K562 (cell line): ENCODE data around the gene OR2V1. TPM values are rescaled to one million over a fixed set of nuclear protein-coding genes. Genes with fewer than 3 reads are reported as not detected.
A peak's percentile ranks its signal among the peaks of the same experiment; 100 is the strongest.

Experiments used
- ATF1 ChIP-seq, 2 experiments: fragments of 450-650 bp in 1 of 2; IDR thresholded peaks; 2 replicates each; pipeline ENCODE4 v1.6.1; 2016; ENCODE audit warnings: missing compliant biosample characterization in 1 of 2, missing genetic modification characterization in 1 of 2
- CREB1 ChIP-seq, 2 experiments: sonication (generic) in 1 of 2; formaldehyde crosslinking in 1 of 2; IDR thresholded peaks; 2 replicates each; pipeline versions ENCODE4 v1.6.1 to v1.8.0; 2012 to 2022; ENCODE audit warnings: inconsistent platforms in 1 of 2, mild to moderate bottlenecking in 1 of 2, missing genetic modification reagents in 1 of 2, moderate library complexity in 1 of 2
- CXXC5 ChIP-seq: fragments of 250-450 bp; sonication (Bioruptor Pico); IDR thresholded peaks from 2 replicates; pipeline ENCODE4 v1.8.0; 2022; ENCODE audit warnings: inconsistent platforms, mild to moderate bottlenecking, moderate library complexity
- DPF2 ChIP-seq: fragments of 450-650 bp; IDR thresholded peaks from 2 replicates; pipeline ENCODE4 v1.6.1; 2016
- ELF1 ChIP-seq: fragments of 200-800 bp; sonication (Bioruptor generic); IDR thresholded peaks from 2 replicates; pipeline ENCODE4 v1.6.1; 2016; ENCODE audit warnings: missing genetic modification characterization, missing compliant biosample characterization
- MEIS2 ChIP-seq: fragments of 450-650 bp; IDR thresholded peaks from 2 replicates; pipeline ENCODE4 v1.6.1; 2014; ENCODE audit warnings: mild to moderate bottlenecking; ENCODE audit not compliant: partially characterized antibody
- polyA plus RNA-seq, 8 experiments: library from polyadenylated mRNA; depleted of rRNA in 4 of 8; stranded (reverse) in 5 of 8; unstranded in 3 of 8; fragments of >200 nt; fragmentation: Nextera tagmentation in 2 of 8; fragmentation: Illumina TruSeq in 1 of 8; extraction: Ambion mirVana in 2 of 8; extraction: Trizol in 1 of 8; gene quantifications; 2 replicates each; pipeline versions ENCODE4 v1.2.1 to v1.2.3, GENCODE V29; 2011 to 2014; ENCODE audit warnings: inconsistent platforms in 1 of 8, missing spikeins in 1 of 8
- total RNA-seq, 7 experiments: library from RNA; depleted of rRNA in 6 of 7; stranded (reverse); fragments of >200 nt in 6 of 7; fragmentation: Illumina TruSeq in 2 of 7; extraction: Trizol in 2 of 7; gene quantifications; 2 replicates each; pipeline versions ENCODE4 v1.2.1 to v1.2.3, GENCODE V29; 2011 to 2021; ENCODE audit warnings: low replicate concordance in 1 of 7
- TF ChIP-seq, protein P1 (sequence below): fragments of 450-650 bp; IDR thresholded peaks from 2 replicates; pipeline ENCODE4 v1.6.1; 2016; ENCODE audit warnings: mild to moderate bottlenecking, moderate library complexity
- TF ChIP-seq, protein P2 (sequence below): fragments of 450-650 bp; formaldehyde crosslinking; IDR thresholded peaks from 2 replicates; pipeline ENCODE4 v1.4.0; 2020; ENCODE audit warnings: mild to moderate bottlenecking, moderate library complexity
- TF ChIP-seq, protein P3 (sequence below): fragments of 250-450 bp; sonication (Bioruptor Pico); IDR thresholded peaks from 2 replicates; pipeline ENCODE4 v1.4.0; 2020; ENCODE audit warnings: mild to moderate bottlenecking, moderate library complexity
- TF ChIP-seq, protein P4 (sequence below), 2 experiments: fragments of 250-450 bp in 1 of 2; fragments of 450-650 bp in 1 of 2; sonication (Bioruptor Pico) in 1 of 2; IDR thresholded peaks; 2 replicates each; pipeline versions ENCODE4 v1.6.1 to v1.8.0; 2016 to 2021; ENCODE audit warnings: mild to moderate bottlenecking in 2 of 2, moderate library complexity in 2 of 2, missing compliant biosample characterization in 1 of 2, missing genetic modification characterization in 1 of 2

Gene OR2V1
- total and polyA plus RNA-seq, 9 of the 15 experiments (the other 6 are each of a cell fraction or from before 2014, with no cell fraction given): 0.04 to 0.28 (median 0.15) TPM; not detected in 5

DNA sequence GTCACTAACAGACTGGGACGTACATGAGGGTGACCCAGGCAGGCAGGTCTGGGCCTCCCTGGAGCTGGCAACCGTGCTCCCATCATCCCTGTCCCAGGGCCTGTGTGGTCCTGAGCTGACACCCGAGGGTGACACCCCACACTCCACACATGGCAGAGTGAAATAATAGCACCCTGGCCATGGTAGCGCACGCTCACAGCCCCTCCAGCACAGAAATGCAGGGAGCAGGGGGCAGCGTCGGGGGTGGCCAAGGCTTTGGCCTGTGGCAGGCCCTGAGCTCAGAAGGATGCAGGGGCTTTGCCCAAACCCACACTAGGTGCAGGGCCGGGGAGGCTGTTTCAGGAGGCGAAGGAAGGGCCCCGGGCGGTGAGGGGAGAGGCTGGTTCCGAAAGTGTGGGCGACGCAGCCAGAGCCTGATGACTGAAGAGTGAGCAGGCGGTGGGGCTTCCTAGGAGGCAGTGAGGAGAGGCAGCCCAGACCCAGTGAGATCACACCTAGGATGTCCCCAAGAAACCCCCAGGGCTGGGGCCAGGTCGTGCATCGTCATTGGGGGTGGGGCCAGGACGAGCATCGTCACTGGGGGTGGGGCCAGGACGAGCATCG, 29.3 kb upstream of the OR2V1 start (continued):
- TF ChIP-seq, protein P1, sequence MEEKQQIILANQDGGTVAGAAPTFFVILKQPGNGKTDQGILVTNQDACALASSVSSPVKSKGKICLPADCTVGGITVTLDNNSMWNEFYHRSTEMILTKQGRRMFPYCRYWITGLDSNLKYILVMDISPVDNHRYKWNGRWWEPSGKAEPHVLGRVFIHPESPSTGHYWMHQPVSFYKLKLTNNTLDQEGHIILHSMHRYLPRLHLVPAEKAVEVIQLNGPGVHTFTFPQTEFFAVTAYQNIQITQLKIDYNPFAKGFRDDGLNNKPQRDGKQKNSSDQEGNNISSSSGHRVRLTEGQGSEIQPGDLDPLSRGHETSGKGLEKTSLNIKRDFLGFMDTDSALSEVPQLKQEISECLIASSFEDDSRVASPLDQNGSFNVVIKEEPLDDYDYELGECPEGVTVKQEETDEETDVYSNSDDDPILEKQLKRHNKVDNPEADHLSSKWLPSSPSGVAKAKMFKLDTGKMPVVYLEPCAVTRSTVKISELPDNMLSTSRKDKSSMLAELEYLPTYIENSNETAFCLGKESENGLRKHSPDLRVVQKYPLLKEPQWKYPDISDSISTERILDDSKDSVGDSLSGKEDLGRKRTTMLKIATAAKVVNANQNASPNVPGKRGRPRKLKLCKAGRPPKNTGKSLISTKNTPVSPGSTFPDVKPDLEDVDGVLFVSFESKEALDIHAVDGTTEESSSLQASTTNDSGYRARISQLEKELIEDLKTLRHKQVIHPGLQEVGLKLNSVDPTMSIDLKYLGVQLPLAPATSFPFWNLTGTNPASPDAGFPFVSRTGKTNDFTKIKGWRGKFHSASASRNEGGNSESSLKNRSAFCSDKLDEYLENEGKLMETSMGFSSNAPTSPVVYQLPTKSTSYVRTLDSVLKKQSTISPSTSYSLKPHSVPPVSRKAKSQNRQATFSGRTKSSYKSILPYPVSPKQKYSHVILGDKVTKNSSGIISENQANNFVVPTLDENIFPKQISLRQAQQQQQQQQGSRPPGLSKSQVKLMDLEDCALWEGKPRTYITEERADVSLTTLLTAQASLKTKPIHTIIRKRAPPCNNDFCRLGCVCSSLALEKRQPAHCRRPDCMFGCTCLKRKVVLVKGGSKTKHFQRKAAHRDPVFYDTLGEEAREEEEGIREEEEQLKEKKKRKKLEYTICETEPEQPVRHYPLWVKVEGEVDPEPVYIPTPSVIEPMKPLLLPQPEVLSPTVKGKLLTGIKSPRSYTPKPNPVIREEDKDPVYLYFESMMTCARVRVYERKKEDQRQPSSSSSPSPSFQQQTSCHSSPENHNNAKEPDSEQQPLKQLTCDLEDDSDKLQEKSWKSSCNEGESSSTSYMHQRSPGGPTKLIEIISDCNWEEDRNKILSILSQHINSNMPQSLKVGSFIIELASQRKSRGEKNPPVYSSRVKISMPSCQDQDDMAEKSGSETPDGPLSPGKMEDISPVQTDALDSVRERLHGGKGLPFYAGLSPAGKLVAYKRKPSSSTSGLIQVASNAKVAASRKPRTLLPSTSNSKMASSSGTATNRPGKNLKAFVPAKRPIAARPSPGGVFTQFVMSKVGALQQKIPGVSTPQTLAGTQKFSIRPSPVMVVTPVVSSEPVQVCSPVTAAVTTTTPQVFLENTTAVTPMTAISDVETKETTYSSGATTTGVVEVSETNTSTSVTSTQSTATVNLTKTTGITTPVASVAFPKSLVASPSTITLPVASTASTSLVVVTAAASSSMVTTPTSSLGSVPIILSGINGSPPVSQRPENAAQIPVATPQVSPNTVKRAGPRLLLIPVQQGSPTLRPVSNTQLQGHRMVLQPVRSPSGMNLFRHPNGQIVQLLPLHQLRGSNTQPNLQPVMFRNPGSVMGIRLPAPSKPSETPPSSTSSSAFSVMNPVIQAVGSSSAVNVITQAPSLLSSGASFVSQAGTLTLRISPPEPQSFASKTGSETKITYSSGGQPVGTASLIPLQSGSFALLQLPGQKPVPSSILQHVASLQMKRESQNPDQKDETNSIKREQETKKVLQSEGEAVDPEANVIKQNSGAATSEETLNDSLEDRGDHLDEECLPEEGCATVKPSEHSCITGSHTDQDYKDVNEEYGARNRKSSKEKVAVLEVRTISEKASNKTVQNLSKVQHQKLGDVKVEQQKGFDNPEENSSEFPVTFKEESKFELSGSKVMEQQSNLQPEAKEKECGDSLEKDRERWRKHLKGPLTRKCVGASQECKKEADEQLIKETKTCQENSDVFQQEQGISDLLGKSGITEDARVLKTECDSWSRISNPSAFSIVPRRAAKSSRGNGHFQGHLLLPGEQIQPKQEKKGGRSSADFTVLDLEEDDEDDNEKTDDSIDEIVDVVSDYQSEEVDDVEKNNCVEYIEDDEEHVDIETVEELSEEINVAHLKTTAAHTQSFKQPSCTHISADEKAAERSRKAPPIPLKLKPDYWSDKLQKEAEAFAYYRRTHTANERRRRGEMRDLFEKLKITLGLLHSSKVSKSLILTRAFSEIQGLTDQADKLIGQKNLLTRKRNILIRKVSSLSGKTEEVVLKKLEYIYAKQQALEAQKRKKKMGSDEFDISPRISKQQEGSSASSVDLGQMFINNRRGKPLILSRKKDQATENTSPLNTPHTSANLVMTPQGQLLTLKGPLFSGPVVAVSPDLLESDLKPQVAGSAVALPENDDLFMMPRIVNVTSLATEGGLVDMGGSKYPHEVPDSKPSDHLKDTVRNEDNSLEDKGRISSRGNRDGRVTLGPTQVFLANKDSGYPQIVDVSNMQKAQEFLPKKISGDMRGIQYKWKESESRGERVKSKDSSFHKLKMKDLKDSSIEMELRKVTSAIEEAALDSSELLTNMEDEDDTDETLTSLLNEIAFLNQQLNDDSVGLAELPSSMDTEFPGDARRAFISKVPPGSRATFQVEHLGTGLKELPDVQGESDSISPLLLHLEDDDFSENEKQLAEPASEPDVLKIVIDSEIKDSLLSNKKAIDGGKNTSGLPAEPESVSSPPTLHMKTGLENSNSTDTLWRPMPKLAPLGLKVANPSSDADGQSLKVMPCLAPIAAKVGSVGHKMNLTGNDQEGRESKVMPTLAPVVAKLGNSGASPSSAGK: peak; percentile 81
- TF ChIP-seq, protein P2, sequence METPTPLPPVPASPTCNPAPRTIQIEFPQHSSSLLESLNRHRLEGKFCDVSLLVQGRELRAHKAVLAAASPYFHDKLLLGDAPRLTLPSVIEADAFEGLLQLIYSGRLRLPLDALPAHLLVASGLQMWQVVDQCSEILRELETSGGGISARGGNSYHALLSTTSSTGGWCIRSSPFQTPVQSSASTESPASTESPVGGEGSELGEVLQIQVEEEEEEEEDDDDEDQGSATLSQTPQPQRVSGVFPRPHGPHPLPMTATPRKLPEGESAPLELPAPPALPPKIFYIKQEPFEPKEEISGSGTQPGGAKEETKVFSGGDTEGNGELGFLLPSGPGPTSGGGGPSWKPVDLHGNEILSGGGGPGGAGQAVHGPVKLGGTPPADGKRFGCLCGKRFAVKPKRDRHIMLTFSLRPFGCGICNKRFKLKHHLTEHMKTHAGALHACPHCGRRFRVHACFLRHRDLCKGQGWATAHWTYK: 0 out of 2 replicates have a peak, but pooled peaks have one; percentile 25
- TF ChIP-seq CREB1 (IDR thresholded peaks at IDR 0.05): 0 out of 2 replicates have a peak, but pooled peaks have one; percentile 48
- peak; percentile 70; the same call in 1 of the 2 replicates for TF ChIP-seq CREB1 (CRISPR knock-in tag; IDR thresholded peaks at IDR 0.05)
- TF ChIP-seq DPF2: peak; percentile 62; the same call in 1 of the 2 replicates
- peak; percentile 43 for TF ChIP-seq MEIS2
- TF ChIP-seq CXXC5: peak; percentile 18; the same call in 1 of the 2 replicates
- TF ChIP-seq ATF1 (CRISPR knock-in tag; IDR thresholded peaks at IDR 0.05): no peak
- TF ChIP-seq ATF1 (tag; IDR thresholded peaks at IDR 0.05): peak; percentile 64
- TF ChIP-seq, protein P3, sequence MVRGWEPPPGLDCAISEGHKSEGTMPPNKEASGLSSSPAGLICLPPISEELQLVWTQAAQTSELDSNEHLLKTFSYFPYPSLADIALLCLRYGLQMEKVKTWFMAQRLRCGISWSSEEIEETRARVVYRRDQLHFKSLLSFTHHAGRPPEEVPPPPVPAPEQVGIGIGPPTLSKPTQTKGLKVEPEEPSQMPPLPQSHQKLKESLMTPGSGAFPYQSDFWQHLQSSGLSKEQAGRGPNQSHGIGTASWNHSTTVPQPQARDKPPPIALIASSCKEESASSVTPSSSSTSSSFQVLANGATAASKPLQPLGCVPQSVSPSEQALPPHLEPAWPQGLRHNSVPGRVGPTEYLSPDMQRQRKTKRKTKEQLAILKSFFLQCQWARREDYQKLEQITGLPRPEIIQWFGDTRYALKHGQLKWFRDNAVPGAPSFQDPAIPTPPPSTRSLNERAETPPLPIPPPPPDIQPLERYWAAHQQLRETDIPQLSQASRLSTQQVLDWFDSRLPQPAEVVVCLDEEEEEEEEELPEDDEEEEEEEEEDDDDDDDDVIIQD (CRISPR knock-in tag): no peak
- TF ChIP-seq ELF1 (tag): no peak
- TF ChIP-seq, protein P4, sequence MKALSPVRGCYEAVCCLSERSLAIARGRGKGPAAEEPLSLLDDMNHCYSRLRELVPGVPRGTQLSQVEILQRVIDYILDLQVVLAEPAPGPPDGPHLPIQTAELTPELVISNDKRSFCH (CRISPR knock-in tag; IDR thresholded peaks at IDR 0.05): no peak
- TF ChIP-seq, protein P4 (tag; IDR thresholded peaks at IDR 0.05): peak; percentile 48; the same call in 1 of the 2 replicates
